HG02642 (cell line): ENCODE data around the gene NDST4.
A peak's percentile ranks its signal among the peaks of the same experiment; 100 is the strongest.

Experiments
- ATAC-seq: cut with Tn5 transposase; IDR thresholded peaks from one replicate; pipeline ENCODE4 v1.9.1; 2021; ENCODE audit warnings: mild to moderate bottlenecking; ENCODE audit not compliant: unreplicated experiment, poor library complexity

NDST4 gene

GRCh38 chr4:115113506-115114106 lies at the start of gene NDST4:
Gene NDST4 (minus strand): TSS chr4:115113620. CDS start chr4:115077036, 36,584 bp downstream.
- ATAC-seq: no peak

DNA sequence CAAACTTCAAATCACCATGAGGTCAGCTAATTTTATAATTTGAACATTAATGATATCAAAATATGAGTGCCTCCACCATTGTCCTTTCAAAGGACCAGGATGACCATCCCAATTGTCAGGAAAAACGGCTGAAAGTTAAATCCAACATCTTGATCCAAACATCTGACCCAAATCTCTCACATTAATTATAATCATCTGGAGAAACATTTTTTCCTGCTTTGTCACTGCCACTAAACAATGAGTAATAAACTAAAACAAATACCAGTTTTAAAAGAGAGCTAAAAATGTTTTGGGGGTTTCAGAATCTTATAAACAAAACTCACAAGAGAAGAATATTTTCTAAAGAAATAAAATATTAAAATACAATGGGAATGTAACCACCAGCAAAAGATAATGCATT lies 45.7 kb upstream of the NDST4 start:
- no peak for ATAC-seq

DNA sequence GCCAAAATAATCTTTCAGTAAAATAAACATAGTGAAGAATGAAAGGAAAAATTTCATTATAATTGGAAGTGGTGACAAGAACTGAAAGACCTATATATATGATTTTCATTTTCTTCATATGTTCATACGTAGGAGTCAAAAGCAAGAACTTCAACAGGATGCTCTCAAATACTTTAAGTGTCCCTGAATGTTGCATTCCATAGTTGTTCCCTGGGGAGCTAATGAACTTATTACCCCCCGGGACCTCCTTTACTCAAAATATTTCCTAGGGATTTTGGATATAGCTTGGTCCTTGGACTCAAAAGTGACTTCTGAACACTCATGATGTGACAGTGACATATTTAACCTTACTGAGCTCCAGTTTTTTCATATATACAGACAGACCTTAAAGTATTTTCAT lies 44.9 kb upstream of the NDST4 start:
- no peak for ATAC-seq

DNA sequence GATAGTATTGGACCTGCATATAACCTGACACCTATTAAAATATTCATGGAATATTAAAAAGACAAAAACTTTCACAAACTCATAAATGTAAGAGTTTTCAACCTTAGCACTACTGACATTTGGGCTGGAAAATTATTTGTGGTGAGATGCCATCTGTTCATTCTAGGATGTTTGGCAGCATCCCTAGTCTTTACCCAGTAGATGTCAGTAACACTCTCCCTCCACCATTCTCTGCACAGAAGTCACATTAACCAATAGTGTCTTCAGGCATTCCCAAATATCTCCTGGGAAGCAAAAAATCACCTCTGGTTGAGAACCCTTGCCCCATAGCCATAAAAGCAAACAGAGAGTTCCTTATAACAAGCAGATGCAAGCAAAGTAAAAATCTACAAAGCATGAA lies 41.4 kb upstream of the NDST4 start:
- ATAC-seq: no peak

GRCh38 chr4:115152965-115153364 lies 39.5 kb upstream of the NDST4 start:
- no peak for ATAC-seq

- peak; percentile 65 for ATAC-seq
Measured at GRCh38 chr4:115152081-115152480, 38.7 kb upstream of the NDST4 start.

- no peak for ATAC-seq
Measured at GRCh38 chr4:115149106-115149505, 35.7 kb upstream of the NDST4 start.

- ATAC-seq: no peak
Measured at GRCh38 chr4:115145393-115146160, 32.2 kb upstream of the NDST4 start.

DNA sequence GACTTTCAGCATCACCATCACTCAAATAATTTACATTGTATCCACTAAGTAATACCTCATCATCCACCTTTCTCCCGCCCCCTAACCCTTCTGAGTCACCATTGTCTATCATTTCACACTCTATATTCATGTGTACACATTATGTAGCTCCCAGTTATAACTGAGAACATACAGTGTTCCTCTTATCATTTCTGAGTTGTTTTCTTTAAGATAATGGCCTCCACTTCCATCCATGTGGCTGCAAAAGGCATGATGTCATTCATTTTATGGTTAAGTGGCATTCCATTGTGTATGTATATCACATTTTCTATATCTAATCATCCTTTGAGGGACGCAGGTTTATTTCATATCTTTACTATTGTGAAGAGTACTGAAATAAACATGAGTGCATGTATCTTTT lies 14.6 kb upstream of the NDST4 start:
- ATAC-seq: no peak

DNA sequence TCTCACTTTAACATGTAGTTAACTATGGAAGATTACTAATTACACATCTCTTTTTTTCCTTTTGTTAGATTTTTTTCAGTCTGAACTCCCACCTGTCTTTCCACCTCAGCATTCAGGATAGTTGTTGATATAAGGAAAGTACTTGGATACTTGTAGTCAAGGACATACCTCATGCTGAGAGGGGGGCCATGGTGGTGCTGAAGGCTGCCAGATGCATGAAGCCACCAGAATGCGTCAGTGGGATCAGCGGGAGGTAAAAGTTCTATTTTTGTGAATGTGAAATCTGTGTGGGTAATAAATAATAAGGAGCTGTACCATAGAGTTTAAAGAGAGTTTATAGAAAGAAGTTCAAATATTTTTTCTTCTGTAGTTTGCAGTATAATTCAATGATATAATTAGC lies 13.1 kb upstream of the NDST4 start:
- no peak for ATAC-seq

DNA sequence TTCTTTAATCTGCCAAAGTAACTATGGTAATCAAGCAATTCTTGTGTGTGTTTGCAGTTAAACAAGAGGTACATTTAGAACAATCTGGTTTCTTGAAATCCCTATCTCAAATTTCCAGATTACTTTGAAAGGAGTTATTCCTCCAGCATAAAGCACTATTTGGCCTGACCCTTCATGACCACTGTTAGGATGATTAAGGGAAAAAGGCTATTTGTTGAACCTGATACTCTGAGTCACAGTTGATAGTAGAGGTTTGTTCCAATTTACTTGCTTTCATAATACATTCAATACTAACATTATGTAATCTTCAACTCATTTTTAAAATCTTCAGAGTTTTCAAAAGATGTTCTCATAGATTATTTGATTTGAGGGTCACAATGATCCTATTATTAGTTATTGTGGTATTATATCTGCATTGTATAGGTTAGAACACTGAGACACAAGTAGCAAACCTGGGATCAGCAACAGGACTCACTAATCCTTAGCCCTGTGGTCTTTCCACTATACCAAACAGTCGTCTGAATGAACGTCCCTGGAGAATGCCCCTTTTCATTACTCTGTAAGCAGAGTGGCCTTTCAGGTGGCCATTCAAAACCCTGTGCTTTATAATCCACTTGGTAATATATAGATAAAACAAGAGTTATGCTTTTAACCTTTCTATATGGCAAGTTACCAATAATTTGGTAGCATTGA lies 8.1 kb upstream of the NDST4 start:
- no peak for ATAC-seq

DNA sequence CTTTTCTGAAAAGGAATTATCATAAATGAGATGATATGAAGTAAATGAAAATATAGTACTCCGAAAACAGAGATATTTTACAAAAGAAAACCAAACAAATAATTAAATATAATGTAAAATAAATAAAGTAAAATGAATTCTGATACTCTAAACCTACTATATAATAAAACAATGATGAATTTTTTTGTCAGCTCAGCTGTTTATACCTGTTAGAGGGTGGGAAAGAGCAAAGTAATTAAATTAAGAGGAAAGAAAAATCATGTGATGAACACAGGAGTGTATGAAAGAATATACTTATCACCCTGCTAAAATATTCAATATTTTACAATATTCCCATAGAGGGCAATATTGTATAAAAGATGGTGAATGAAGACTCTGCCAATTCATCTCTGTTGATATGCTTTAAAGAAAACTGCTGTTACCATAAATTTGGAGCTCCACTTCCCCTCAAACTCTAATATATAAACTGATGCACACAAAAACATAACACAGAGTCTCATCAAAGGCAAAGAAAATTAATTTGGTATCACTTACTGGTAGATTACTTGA lies 6.5 kb upstream of the NDST4 start:
- no peak for ATAC-seq

DNA sequence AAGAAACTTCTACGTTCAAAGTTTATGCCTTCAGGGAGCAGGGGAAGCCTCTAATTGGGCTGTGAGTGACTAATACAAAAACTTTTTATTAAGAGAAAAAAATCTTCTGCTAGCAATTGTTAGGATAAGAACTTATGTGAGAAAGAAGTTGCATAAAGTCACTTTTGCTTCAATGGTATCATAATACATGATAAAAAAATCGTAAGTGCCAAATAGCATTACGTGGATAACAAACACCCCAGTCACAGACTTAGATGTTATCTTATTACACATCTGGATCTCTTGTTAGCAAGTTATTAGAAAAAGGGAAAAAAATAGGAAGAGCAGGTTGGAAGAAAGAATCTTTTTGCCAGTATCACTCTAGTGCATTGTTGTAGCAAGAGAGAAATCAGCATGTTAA lies 4.2 kb upstream of the NDST4 start:
- ATAC-seq: no peak

DNA sequence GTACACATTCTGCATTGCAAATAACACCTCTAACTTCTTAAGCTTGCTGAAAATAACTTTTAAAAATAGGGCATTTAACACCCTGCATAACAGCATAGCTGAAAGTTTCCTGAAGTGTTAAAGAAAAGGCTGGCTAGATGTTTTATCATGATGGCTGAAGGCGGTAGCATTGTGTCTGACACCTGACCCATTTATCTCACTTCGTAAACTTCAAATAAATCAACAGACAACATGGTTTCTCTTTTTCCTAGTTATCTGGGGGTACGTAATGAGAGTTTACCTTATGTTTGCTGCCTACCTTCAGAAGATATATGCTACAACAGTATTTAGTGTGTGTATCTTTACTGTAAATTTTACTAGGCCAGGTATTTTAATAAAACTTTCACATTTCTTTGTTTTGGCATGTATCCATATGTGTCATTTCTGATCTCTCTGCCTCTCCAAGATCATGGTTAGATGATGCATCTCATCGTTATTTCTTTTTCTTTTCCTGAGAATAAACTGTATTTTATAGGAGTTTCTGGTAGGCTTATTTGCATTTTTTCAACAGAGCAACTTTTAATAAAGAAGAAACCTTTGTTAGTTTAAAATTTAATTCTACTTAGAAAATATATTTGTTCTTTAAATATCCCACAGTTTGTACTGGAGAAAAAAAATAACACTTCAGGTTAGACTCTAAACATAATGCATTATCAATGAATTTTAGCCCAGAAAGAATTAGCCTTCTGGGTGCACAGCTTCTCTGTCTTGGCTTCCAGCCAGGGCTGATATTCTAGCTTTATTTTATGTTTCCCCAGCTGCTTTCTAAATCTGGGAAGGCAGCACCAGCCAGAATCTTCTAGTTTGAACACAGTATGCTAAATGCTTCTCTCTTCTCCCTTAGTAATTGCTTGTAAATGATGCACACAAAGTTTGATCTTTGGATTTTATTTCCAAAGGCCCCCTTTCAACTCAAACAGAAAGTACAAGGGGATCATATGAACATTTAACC lies 2.9 kb downstream of the NDST4 start:
- ATAC-seq: no peak

GRCh38 chr4:115108850-115109249 lies 4.6 kb downstream of the NDST4 start:
- no peak for ATAC-seq

- ATAC-seq: no peak
Measured at GRCh38 chr4:115107411-115107810, 6.0 kb downstream of the NDST4 start.

DNA sequence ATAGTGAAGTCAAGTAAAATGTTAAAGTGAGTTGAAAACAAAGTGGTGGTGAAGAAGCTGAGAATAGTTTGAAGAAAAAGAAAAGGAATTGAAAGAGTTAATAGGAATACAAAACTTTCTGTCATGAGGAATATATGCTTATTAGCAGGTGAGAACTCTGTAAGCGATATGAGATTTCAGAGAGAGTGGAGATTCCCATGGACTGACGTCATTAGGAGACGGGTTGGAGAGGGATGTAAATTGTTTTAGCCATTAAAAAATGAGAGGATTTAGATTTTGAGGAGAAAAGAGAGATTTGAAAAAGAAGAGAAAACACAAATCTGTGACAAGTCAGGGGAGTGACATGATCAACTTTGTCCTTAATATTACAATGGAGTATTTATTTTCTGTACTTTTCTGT lies 11.7 kb downstream of the NDST4 start:
- ATAC-seq: no peak

GRCh38 chr4:115090483-115091075 lies 22.8 kb downstream of the NDST4 start:
- ATAC-seq: peak; percentile 84

DNA sequence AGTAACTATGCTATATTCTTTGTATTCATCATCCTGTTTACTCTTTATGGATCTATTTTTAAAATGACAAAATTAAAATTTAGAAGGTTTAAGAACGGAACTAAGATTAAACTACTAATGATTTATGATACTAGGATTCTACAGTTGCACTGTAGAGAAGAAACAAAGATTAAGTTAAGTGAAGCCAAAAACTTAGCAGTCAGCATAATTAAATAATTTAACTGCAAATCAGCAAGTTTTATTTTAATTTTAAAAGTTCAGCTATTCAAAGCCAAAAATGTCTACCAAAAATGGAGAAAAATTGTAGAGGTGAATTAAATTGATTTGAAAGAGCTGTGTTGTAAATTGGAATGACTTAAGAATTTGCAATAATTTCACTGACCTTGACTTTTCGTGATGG lies 30.8 kb downstream of the NDST4 start:
- no peak for ATAC-seq

- ATAC-seq: no peak
Measured at GRCh38 chr4:115076691-115077090, 36.7 kb downstream of the NDST4 start.
